Ascending aorta (tissue), 1 donor: ENCODE results near the gene CHN2. TPM values are rescaled to one million over a fixed set of nuclear protein-coding genes. Genes with fewer than 3 reads are reported as not detected.

Experiments
- total RNA-seq: library from RNA; depleted of rRNA; stranded (reverse); fragments of >200 nt; gene quantifications from one replicate; pipeline ENCODE4 v1.1.0, GENCODE V29; 2016

CHN2 gene
- total RNA-seq, 1 donor from 2014 or later, result 8.7 TPM

Other genes starting within 250 kb of the CHN2 start
- gene TRIL, start 236.4 kb upstream of the CHN2 start, total RNA-seq, result 13.5 TPM
- 15.2 TPM for gene CPVL, start 48.2 kb upstream of the CHN2 start, total RNA-seq